ENCODE measurements around the gene RREB1.

DNA sequence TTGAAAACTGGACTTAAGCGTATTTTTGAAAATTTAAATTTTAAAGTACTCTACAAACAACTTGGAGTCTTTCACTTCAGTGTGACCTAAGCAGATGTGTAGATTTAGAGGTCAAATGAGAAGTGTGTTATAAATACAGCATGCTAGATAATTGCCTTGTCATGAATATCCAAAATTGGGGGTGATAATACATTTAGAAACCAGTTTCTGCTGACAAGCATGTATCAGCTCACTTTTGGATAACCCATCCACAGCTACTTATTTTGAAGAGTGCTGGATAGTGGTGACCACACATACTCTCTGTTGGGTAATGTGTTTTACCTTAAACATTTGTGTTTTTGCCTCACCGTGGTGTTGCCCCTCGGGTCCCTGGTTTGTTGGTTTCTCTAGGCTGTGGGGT, 14.9 kb downstream of the RREB1 start:
- TF ChIP-seq POLR2A (IDR thresholded peaks at IDR 0.05; ENCODE audit: low read depth, low read length), result no peak
- no peak for TF ChIP-seq TAF1 (IDR thresholded peaks at IDR 0.05; ENCODE audit: low read depth, low read length)
- TF ChIP-seq SPI1 (IDR thresholded peaks at IDR 0.05; ENCODE audit: low read depth, low read length), result no peak
- no peak for TF ChIP-seq POLR2AphosphoS5 (IDR thresholded peaks at IDR 0.05; ENCODE audit: low read depth, low read length)

Measured in GM12891 (cell line).